Mesenchymal stem cell (in vitro differentiated cells and primary cell): ENCODE results near the gene TSPO.
"Not testable (repeated sequence)": the region's sequence is repeated elsewhere in the genome, so short reads cannot be mapped to it uniquely, and the experiment has no call there.

Experiments
- DNase-seq: peaks from one replicate; pipeline ENCODE4 v3.0.0-alpha.2; 2013
- H2AFZ ChIP-seq: one replicate; pipeline ENCODE4 v1.6.1; 2013; ENCODE audit warnings: low read depth, mild to moderate bottlenecking, control low read depth, inconsistent platforms, low read length, moderate library complexity
- H2AK5ac ChIP-seq: 2 replicates; pipeline ENCODE4 v1.6.1; 2013; ENCODE audit warnings: low read length, moderate library complexity, mild to moderate bottlenecking, inconsistent platforms; ENCODE audit not compliant: severe bottlenecking
- H2BK120ac ChIP-seq: one replicate; pipeline ENCODE4 v1.6.1; 2013; ENCODE audit warnings: low read depth, mild to moderate bottlenecking, inconsistent platforms, low read length, moderate library complexity
- H2BK12ac ChIP-seq, 2 experiments: one replicate each; pipeline ENCODE4 v1.6.1; 2013; ENCODE audit warnings: inconsistent platforms in 2 of 2, low read length in 2 of 2, mild to moderate bottlenecking in 2 of 2, moderate library complexity in 2 of 2, control low read depth in 1 of 2
- H2BK15ac ChIP-seq: one replicate; pipeline ENCODE4 v1.6.1; 2013; ENCODE audit warnings: mild to moderate bottlenecking, low read depth, inconsistent platforms; ENCODE audit not compliant: poor library complexity, severe bottlenecking
- H2BK5ac ChIP-seq: 2 replicates; pipeline ENCODE4 v1.6.1; 2013; ENCODE audit warnings: low read depth, mild to moderate bottlenecking, low read length, control low read depth, inconsistent platforms; ENCODE audit not compliant: poor library complexity, severe bottlenecking
- H3K14ac ChIP-seq, 2 experiments: one replicate each; pipeline ENCODE4 v1.6.1; 2013; ENCODE audit warnings: inconsistent platforms in 2 of 2, low read length in 2 of 2, control low read depth in 1 of 2, mild to moderate bottlenecking in 1 of 2, moderate library complexity in 1 of 2
- H3K18ac ChIP-seq, 2 experiments: one replicate each; pipeline ENCODE4 v1.6.1; 2013; ENCODE audit warnings: inconsistent platforms in 2 of 2, low read length in 2 of 2, control low read depth in 1 of 2, low read depth in 1 of 2, mild to moderate bottlenecking in 1 of 2
- H3K23ac ChIP-seq, 2 experiments: one replicate each; pipeline ENCODE4 v1.6.1; 2013; ENCODE audit warnings: inconsistent platforms in 2 of 2, low read length in 2 of 2, mild to moderate bottlenecking in 2 of 2, moderate library complexity in 2 of 2, control low read depth in 1 of 2
- H3K27ac ChIP-seq: 2 replicates; pipeline ENCODE4 v1.5.1; 2013; ENCODE audit warnings: mild to moderate bottlenecking, moderate library complexity, low read length, control low read depth, inconsistent platforms; ENCODE audit not compliant: poor library complexity, severe bottlenecking
- H3K27me3 ChIP-seq, 2 experiments: 2 replicates each; pipeline versions ENCODE4 v1.6.1 to v1.7.0; 2013; ENCODE audit warnings: low read length in 2 of 2, mild to moderate bottlenecking in 2 of 2, moderate library complexity in 2 of 2, control low read depth in 1 of 2, inconsistent platforms in 1 of 2; ENCODE audit not compliant: control insufficient read depth in 1 of 2, insufficient read depth in 1 of 2
- H3K36me3 ChIP-seq, 2 experiments: 2 replicates each; pipeline versions ENCODE4 v1.6.1 to v1.7.0; 2013; ENCODE audit warnings: low read length in 2 of 2, control low read depth in 1 of 2, inconsistent platforms in 1 of 2, low read depth in 1 of 2, mild to moderate bottlenecking in 1 of 2; ENCODE audit not compliant: insufficient read depth in 2 of 2, control insufficient read depth in 1 of 2
- H3K4ac ChIP-seq, 2 experiments: one replicate each; pipeline ENCODE4 v1.6.1; 2013; ENCODE audit warnings: inconsistent platforms in 2 of 2, low read length in 2 of 2, mild to moderate bottlenecking in 2 of 2, moderate library complexity in 2 of 2, control low read depth in 1 of 2, low read depth in 1 of 2
- H3K4me1 ChIP-seq: 2 replicates; pipeline ENCODE4 v1.6.1; 2013; ENCODE audit warnings: low read depth, low read length, control low read depth; ENCODE audit not compliant: control insufficient read depth, insufficient read depth
- H3K4me2 ChIP-seq: 2 replicates; pipeline ENCODE4 v1.6.1; 2013; ENCODE audit warnings: low read length, mild to moderate bottlenecking, inconsistent platforms; ENCODE audit not compliant: poor library complexity, severe bottlenecking
- H3K4me3 ChIP-seq, 2 experiments: 2 replicates each; pipeline versions ENCODE4 v1.5.1 to v1.7.0; 2013; ENCODE audit warnings: low read length in 2 of 2, mild to moderate bottlenecking in 2 of 2, control low read depth in 1 of 2, low read depth in 1 of 2; ENCODE audit not compliant: insufficient read depth in 1 of 2
- H3K79me1 ChIP-seq: replicated peaks from 2 replicates; pipeline ENCODE4 v1.6.1; 2013; ENCODE audit warnings: mild to moderate bottlenecking, control low read depth, low read length, inconsistent platforms; ENCODE audit not compliant: poor library complexity, severe bottlenecking
- H3K9ac ChIP-seq: 2 replicates; pipeline ENCODE4 v1.7.0; 2013; ENCODE audit warnings: mild to moderate bottlenecking, low read length, moderate library complexity
- H3K9me3 ChIP-seq: 2 replicates; pipeline ENCODE4 v1.7.0; 2013; ENCODE audit warnings: mild to moderate bottlenecking, low read length; ENCODE audit not compliant: control insufficient read depth
- H4K8ac ChIP-seq: one replicate; pipeline ENCODE4 v1.6.1; 2013; ENCODE audit warnings: inconsistent platforms, mild to moderate bottlenecking, low read length, moderate library complexity
- H4K91ac ChIP-seq: one replicate; pipeline ENCODE4 v1.6.1; 2013; ENCODE audit warnings: mild to moderate bottlenecking, low read length, inconsistent platforms
- WGBS: methylation state at CpG from one replicate; pipeline ENCODE4 v1.1.7; 2013; ENCODE audit warnings: mixed read lengths; 5-methylcytosine and 5-hydroxymethylcytosine counted together

The TSPO gene

DNA sequence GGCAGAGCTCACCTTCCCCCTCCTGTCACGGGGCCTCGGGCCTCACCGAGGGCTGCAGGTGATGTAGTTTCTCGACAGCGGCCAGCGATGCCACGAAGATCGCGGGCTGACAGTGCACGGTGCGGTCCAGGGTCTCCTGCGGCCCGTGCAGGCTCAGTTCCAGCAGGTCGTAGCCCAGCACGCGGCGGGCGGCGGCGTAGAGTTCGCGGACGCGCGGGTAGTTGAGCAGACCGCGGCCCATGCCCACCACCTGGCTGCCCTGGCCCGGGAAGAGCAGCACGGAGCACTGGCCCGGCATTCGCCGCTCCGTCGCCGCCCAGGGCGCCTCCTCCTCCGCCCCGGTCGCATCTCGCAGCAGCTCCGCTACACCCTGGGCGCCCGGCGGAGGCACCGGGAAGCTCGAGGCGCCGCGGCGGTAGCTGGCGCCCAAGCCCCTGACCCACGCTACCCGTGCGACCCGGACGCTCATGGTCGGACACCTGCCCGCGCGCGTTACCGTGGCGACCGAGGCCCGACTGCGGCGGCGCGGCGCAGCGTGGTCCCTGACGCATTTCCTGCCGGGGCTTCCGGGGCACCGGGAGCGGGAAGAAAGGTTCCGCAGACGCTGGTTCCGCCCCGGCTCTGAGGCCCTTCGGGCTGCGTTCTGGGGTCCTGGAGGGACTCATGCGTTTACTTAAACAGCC, 8.3 kb upstream of the TSPO start, which contains the start of gene MCAT:
TSS of gene MCAT (minus strand) at position 519 of the 683 bp plus-strand sequence. CDS start at position 469, 50 bp downstream.
- Histone ChIP-seq H3K4ac (peak within 1 kb of the TSS; percentile 46 to 82), H3K9me3 (no peaks in the 10 kb centered on the region), H2AFZ (peak within 1 kb of the TSS; percentile 99), H3K4me1 (peaks cover 8% of the 10 kb centered on the region), H3K9ac (peak within 1 kb of the TSS; percentile 94), H3K36me3 (peaks cover 29 to 30% of the 10 kb centered on the region in 2 experiments), H3K27me3 (no peaks in the 10 kb centered on the region), H2BK5ac (no peak within 1 kb of the TSS), H4K8ac (peak within 1 kb of the TSS; percentile 92), H3K27ac (no peak within 1 kb of the TSS), H3K18ac (peak within 1 kb of the TSS in 1 of 2 experiments; percentile 87), H2BK15ac (no peak within 1 kb of the TSS), H4K91ac (peak within 1 kb of the TSS; percentile 88), H2AK5ac (no peak within 1 kb of the TSS), H2BK120ac (no peak within 1 kb of the TSS), H3K4me2 (peak within 1 kb of the TSS; percentile 84), H3K4me3 (peak within 1 kb of the TSS; percentile 98), H3K79me1 (peaks cover 28% of the 10 kb centered on the region), H3K23ac (peak within 1 kb of the TSS in 1 of 2 experiments; percentile 96), H2BK12ac (peak within 1 kb of the TSS in 1 of 2 experiments; percentile 34), H3K14ac (peak within 1 kb of the TSS in 1 of 2 experiments; percentile 95)
- under 1% methylated on average over 82 of the region's 83 CpGs for WGBS
- peak; percentile 77 for DNase-seq

DNA sequence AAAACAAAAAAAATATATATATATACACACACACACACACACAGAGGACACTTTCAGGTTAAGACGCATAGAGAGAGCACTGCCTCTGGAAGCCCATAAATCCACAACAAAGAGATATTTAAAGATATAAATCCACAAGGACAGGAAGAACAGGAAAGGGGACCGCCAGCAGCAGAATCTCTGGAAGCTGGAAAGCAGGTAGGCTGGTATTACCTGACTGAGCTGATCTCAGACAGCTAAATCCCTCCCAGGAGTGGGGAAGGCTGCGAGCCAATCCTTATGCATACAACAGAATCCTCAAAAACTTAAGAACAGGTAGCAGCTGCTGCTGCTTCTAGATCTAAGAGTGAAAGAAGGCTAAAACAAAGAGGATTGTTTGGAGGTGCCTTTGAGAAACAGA, 6.4 kb upstream of the TSPO start:
- Histone ChIP-seq H2BK5ac (no peak overlapping the region), H3K9me3 (no peaks in the 10 kb centered on the region), H3K4me1 (peaks cover 12% of the 10 kb centered on the region), H2AK5ac (no peak overlapping the region), H3K36me3 (peaks cover 12 to 14% of the 10 kb centered on the region in 2 experiments), H3K27ac (no peak overlapping the region), H3K27me3 (no peaks in the 10 kb centered on the region), H3K4ac (no peak overlapping the region), H3K14ac (no peak overlapping the region), H2BK120ac (no peak overlapping the region), H2AFZ (no peak overlapping the region), H3K4me3 (no peak overlapping the region), H3K79me1 (peaks cover 21% of the 10 kb centered on the region), H3K23ac (no peak overlapping the region), H4K91ac (no peak overlapping the region), H2BK15ac (no peak overlapping the region), H3K18ac (no peak overlapping the region), H3K9ac (no peak overlapping the region), H3K4me2 (no peak overlapping the region), H4K8ac (no peak overlapping the region), H2BK12ac (no peak overlapping the region)
- DNase-seq = no peak
- 89% methylated on average over 2 of the region's 3 CpGs for WGBS

DNA sequence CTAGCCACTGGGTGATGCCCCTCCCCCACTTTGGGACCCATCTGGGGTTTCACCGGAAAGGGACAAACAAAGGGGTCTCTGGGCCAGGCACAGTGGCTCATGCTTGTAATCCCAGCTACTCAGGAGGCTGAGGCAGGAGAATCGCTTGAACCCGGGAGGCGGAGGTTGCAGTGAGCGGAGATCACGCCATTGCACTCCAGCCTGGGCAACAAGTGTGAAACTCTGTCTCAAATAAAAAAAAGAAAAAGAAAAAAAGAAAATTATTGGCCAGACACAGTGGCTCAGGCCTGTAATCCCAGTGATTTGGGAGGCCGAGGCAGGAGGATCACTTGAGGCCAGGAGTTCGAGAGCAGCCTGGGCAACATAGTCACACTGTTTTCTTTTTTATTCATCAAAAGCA, 6.0 kb upstream of the TSPO start:
- H3K79me1 ChIP-seq = peaks cover 18% of the 10 kb centered on the region
- not testable (repeated sequence) for H3K14ac ChIP-seq
- 98% methylated on average over 7 of the region's 8 CpGs for WGBS

DNA sequence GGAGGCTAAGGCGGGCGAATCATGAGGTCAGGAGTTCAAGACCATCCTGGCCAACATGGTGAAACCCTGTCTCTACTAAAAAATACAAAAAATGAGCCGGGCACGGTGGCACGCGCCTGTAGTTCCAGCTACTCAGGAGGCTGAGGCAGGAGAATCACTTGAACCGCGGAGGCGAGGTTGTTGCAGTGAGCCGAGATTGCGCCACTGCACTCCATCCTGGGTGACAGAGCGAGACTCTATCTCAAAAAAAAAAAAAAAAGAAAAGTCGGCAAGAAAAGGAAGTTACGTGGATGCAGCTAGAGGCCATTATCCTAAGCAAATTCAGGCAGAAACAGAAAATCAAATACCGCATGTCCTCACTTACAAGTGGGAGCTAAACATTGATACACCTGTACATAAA, 5.0 kb upstream of the TSPO start:
- not testable (repeated sequence) for H3K27ac ChIP-seq, H3K4me2 ChIP-seq, H2AK5ac ChIP-seq, H3K23ac ChIP-seq, H3K36me3 ChIP-seq, H2BK5ac ChIP-seq, H2BK15ac ChIP-seq, H3K27me3 ChIP-seq, H3K14ac ChIP-seq, H3K18ac ChIP-seq, H3K9me3 ChIP-seq, H3K4me3 ChIP-seq, H2BK120ac ChIP-seq, H2AFZ ChIP-seq, H3K79me1 ChIP-seq, DNase-seq, H4K8ac ChIP-seq, H2BK12ac ChIP-seq, H4K91ac ChIP-seq, H3K4ac ChIP-seq, H3K9ac ChIP-seq
- 90% methylated on average over 12 of the region's 15 CpGs for WGBS
- peaks cover 16% of the 10 kb centered on the region for H3K4me1 ChIP-seq

More for the DNA sequence above, 6.0 kb upstream of the TSPO start:
- not testable (repeated sequence) for H3K27me3 ChIP-seq, H4K8ac ChIP-seq, H2BK15ac ChIP-seq, H2BK5ac ChIP-seq, H3K4ac ChIP-seq, H2AFZ ChIP-seq, H3K27ac ChIP-seq, H3K9ac ChIP-seq, H2AK5ac ChIP-seq, H3K4me2 ChIP-seq, H3K36me3 ChIP-seq, H2BK12ac ChIP-seq, H3K23ac ChIP-seq, H3K4me3 ChIP-seq, DNase-seq, H3K9me3 ChIP-seq, H2BK120ac ChIP-seq, H3K18ac ChIP-seq, H4K91ac ChIP-seq
- H3K4me1 ChIP-seq = peaks cover 12% of the 10 kb centered on the region
